ENCODE results near the gene LBP. TPM values are rescaled to one million over a fixed set of nuclear protein-coding genes. Genes with fewer than 3 reads are reported as not detected.

The LBP gene
- total RNA-seq, 1 donor from 2014 or later, result not detected

DNA sequence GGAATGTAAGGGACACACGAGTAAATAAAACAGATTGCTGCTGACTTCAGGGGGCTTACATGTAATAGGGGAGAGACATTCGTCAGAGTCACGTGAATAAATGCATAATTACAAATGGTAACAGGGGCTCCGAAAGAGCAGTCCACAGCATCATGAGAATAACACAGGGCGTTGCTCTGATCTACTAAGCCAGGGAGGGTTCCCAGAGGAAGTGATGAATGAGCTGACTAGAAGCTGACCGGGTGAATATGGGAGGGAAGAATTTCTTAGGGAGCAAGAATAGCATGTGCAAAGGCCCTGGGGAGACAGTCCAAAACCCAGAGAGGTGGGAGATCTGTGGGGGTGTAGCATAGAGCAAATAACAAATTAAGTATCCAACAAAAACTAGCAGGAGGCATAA lies 39.9 kb upstream of the LBP start:
- TF ChIP-seq, protein P1, sequence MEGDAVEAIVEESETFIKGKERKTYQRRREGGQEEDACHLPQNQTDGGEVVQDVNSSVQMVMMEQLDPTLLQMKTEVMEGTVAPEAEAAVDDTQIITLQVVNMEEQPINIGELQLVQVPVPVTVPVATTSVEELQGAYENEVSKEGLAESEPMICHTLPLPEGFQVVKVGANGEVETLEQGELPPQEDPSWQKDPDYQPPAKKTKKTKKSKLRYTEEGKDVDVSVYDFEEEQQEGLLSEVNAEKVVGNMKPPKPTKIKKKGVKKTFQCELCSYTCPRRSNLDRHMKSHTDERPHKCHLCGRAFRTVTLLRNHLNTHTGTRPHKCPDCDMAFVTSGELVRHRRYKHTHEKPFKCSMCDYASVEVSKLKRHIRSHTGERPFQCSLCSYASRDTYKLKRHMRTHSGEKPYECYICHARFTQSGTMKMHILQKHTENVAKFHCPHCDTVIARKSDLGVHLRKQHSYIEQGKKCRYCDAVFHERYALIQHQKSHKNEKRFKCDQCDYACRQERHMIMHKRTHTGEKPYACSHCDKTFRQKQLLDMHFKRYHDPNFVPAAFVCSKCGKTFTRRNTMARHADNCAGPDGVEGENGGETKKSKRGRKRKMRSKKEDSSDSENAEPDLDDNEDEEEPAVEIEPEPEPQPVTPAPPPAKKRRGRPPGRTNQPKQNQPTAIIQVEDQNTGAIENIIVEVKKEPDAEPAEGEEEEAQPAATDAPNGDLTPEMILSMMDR (IDR thresholded peaks at IDR 0.05; ENCODE audit: unreplicated experiment), result no peak
- Mint-ChIP-seq H3K27me3 (peaks cover 10% of the 10 kb centered on the region), H3K27ac (no peak overlapping the region), H3K4me1 (ENCODE audit: low read depth) (peaks cover 2% of the 10 kb centered on the region), H3K4me3 (ENCODE audit: low read depth) (no peak overlapping the region), H3K9me3 (ENCODE audit: low read depth) (no peaks in the 10 kb centered on the region), H3K36me3 (ENCODE audit: insufficient read depth) (no peaks in the 10 kb centered on the region)
- DNase-seq (ENCODE audit: low spot score, unreplicated experiment), result no peak

DNA sequence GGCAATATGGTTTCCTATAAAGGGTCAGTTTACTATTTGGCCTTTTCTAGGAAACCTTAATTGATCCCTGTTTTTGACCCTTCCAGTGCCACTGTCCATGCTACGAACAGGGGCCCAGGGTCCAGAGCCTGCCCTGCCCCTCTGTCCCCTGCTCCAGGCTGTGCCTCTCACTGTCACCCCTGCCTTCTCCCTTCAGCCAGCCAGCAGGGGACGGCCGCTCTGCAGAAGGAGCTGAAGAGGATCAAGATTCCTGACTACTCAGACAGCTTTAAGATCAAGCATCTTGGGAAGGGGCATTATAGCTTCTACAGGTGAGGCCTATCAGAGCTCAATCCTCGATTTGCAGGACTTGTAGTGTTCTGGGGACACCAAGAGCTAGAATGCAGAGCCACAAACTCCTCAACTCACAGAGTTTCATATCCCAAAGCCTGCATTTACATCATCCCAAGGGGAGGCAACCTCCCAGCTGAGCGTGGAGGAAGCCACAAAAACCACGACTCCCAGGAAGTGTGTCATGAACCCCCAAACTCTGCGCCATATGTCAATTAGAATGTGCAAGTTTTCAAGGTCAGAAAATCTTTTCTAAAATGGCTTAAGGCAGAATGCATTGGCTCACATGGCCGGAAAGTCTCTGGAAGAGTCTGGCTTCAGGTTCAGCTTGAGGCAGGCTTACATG lies 38.8 kb upstream of the LBP start:
- TF ChIP-seq, protein P1 (IDR thresholded peaks at IDR 0.05; ENCODE audit: unreplicated experiment), result no peak
- DNase-seq (ENCODE audit: low spot score, unreplicated experiment), result no peak
- H3K36me3 Mint-ChIP-seq (ENCODE audit: insufficient read depth), result no peaks in the 10 kb centered on the region
- no peak overlapping the region for H3K4me3 Mint-ChIP-seq (ENCODE audit: low read depth)
- H3K27me3 Mint-ChIP-seq, result peaks cover 11% of the 10 kb centered on the region
- H3K27ac Mint-ChIP-seq, result no peak overlapping the region
- no peaks in the 10 kb centered on the region for H3K9me3 Mint-ChIP-seq (ENCODE audit: low read depth)
- H3K4me1 Mint-ChIP-seq (ENCODE audit: low read depth), result peaks cover 2% of the 10 kb centered on the region

DNA sequence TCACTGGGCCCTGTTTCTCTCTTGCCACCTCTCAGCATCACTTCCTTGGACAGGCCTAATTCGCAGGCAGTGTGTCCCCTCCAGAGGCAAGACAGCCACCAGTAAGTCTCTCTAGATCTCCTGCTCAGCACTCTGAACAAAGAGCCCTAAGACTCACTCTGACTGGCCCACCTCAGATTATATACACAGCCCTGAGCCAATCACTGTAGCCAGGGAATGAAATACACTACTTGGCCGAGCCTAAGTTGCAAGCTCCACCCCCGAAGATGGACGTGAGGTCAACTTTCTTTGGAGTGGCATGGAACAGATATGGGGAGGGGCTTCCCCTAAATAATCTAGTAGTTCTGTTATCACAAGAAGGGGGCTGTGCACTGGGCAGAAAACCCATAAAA lies 38.2 kb upstream of the LBP start:
- Mint-ChIP-seq H3K36me3 (ENCODE audit: insufficient read depth) (no peaks in the 10 kb centered on the region), H3K4me1 (ENCODE audit: low read depth) (peaks cover 2% of the 10 kb centered on the region), H3K27ac (no peak overlapping the region), H3K9me3 (ENCODE audit: low read depth) (no peaks in the 10 kb centered on the region), H3K27me3 (peaks cover 9% of the 10 kb centered on the region), H3K4me3 (ENCODE audit: low read depth) (no peak overlapping the region)
- DNase-seq (ENCODE audit: low spot score, unreplicated experiment), result no peak
- TF ChIP-seq, protein P1 (IDR thresholded peaks at IDR 0.05; ENCODE audit: unreplicated experiment), result no peak

DNA sequence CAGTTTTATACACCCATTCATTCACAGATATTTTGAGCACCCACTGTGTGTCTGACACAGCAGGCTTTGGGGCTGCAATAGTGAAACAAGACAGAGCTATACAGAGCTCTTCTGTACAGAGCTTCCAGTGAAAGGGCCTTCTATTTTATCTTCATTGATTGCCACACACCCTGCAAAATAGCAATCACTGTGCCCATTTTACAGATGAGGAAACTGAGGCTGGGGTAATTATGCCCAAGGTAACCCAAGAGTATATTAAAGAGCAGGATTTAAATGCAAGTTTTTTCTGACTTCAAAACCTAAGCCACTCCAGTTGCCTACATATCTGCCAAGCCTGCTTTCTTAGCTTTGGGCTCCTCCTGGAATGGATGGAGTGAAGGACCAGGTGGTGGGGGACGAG lies 37.8 kb upstream of the LBP start:
- peaks cover 5% of the 10 kb centered on the region for H3K27me3 Mint-ChIP-seq
- H3K27ac Mint-ChIP-seq, result no peak overlapping the region
- TF ChIP-seq, protein P1 (IDR thresholded peaks at IDR 0.05; ENCODE audit: unreplicated experiment), result no peak
- H3K4me1 Mint-ChIP-seq (ENCODE audit: low read depth), result peaks cover 2% of the 10 kb centered on the region
- no peaks in the 10 kb centered on the region for H3K9me3 Mint-ChIP-seq (ENCODE audit: low read depth)
- DNase-seq (ENCODE audit: low spot score, unreplicated experiment), result no peak
- H3K36me3 Mint-ChIP-seq (ENCODE audit: insufficient read depth), result no peaks in the 10 kb centered on the region
- no peak overlapping the region for H3K4me3 Mint-ChIP-seq (ENCODE audit: low read depth)

DNA sequence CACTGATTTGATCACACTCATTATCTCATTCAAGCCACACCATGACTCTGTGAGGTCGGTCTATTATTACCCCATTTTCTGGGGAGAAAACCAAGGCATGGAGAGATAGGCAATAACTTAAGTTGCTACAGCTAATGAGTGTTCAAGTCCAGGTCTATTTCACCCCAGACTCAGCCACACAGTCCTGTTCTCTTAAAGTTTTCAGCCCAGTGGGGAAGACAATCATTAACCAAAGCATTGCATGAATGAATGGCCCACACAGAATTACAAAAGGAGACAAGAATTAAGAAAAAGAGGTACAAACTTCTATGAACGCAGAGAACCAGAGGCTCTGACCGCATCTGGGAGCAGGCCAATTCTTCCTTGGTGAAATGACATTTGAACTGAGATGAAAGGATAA lies 35.2 kb upstream of the LBP start:
- TF ChIP-seq, protein P1 (IDR thresholded peaks at IDR 0.05; ENCODE audit: unreplicated experiment), result no peak
- no peaks in the 10 kb centered on the region for H3K9me3 Mint-ChIP-seq (ENCODE audit: low read depth)
- peaks cover 2% of the 10 kb centered on the region for H3K4me1 Mint-ChIP-seq (ENCODE audit: low read depth)
- H3K36me3 Mint-ChIP-seq (ENCODE audit: insufficient read depth), result no peaks in the 10 kb centered on the region
- H3K4me3 Mint-ChIP-seq (ENCODE audit: low read depth), result no peak overlapping the region
- no peak overlapping the region for H3K27ac Mint-ChIP-seq
- peaks cover 6% of the 10 kb centered on the region for H3K27me3 Mint-ChIP-seq
- no peak for DNase-seq (ENCODE audit: low spot score, unreplicated experiment)
